IMR-90 (cell line): Measurements from ENCODE around the gene UTP14A. TPM values are rescaled to one million over a fixed set of nuclear protein-coding genes. Genes with fewer than 3 reads are reported as not detected.

Experiments
- ATAC-seq: fragments of 200-7000 bp; cut with Tn5 transposase; 2 replicates; pipeline ENCODE4 v1.9.1; 2020; ENCODE audit warnings: low read depth, mild to moderate bottlenecking, moderate library complexity
- Bru-seq: library from RNA; stranded (reverse); fragments of 400-500 nt; gene quantifications from one replicate; lab custom pipeline; 2021; lab: Mats Ljungman, UMichigan
- BruChase-seq, 2 experiments: library from RNA; stranded (reverse); fragments of 400-500 nt; gene quantifications; one replicate each; lab custom pipeline; 2021; lab: Mats Ljungman, UMichigan
- BruUV-seq: library from RNA; stranded (reverse); fragments of 400-500 nt; replicated peaks from 2 replicates; lab custom pipeline; 2021; lab: Mats Ljungman, UMichigan
- CTCF ChIA-PET: fragments of 300-600 bp; formaldehyde crosslinking; extraction: SDS; loops from one replicate; lab custom pipeline; 2021; ENCODE audit warnings: antibody characterized with exemption; lab: Yijun Ruan, JAX
- POLR2A ChIA-PET: fragments of 300-600 bp; sonication (Branson Sonifier 250); formaldehyde crosslinking; loops from one replicate; lab custom pipeline; 2022; ENCODE audit warnings: antibody characterized with exemption; ENCODE audit not compliant: unreplicated experiment; lab: Charles Lee
- DNase-seq: peaks from one replicate; pipeline ENCODE4 v3.0.0; 2013
- H2AFZ ChIP-seq: replicated peaks from 2 replicates; pipeline ENCODE3; 2013; ENCODE audit warnings: low read length, mild to moderate bottlenecking; ENCODE audit not compliant: poor library complexity
- H2AK5ac ChIP-seq: 2 replicates; pipeline ENCODE4 v1.6.1; 2013; ENCODE audit warnings: low read depth, low read length, inconsistent platforms
- H2AK9ac ChIP-seq: replicated peaks from 2 replicates; pipeline ENCODE3; 2013; ENCODE audit warnings: mild to moderate bottlenecking, low read depth, low read length, moderate library complexity; ENCODE audit not compliant: poor library complexity
- H2BK120ac ChIP-seq: 2 replicates; pipeline ENCODE4 v1.6.1; 2013; ENCODE audit warnings: low read depth, low read length, inconsistent platforms
- H2BK15ac ChIP-seq: 3 replicates; pipeline ENCODE4 v1.6.1; 2013; ENCODE audit warnings: low read depth, low read length, inconsistent platforms
- H2BK20ac ChIP-seq: 2 replicates; pipeline ENCODE4 v1.6.1; 2013; ENCODE audit warnings: low read depth, mild to moderate bottlenecking, inconsistent platforms, low read length, moderate library complexity
- H2BK5ac ChIP-seq: 2 replicates; pipeline ENCODE4 v1.6.1; 2013; ENCODE audit warnings: mild to moderate bottlenecking, low read depth, low read length, inconsistent platforms; ENCODE audit not compliant: poor library complexity, severe bottlenecking
- H3K14ac ChIP-seq: replicated peaks from 2 replicates; pipeline ENCODE4 v1.6.1; 2013; ENCODE audit warnings: low read depth, low read length, inconsistent platforms
- H3K18ac ChIP-seq: 2 replicates; pipeline ENCODE4 v1.6.1; 2013; ENCODE audit warnings: low read depth, low read length, control low read depth
- H3K23ac ChIP-seq: 2 replicates; pipeline ENCODE4 v1.6.1; 2013; ENCODE audit warnings: low read depth, low read length, inconsistent platforms
- H3K27ac ChIP-seq: 2 replicates; pipeline ENCODE4 v1.5.1; 2013; ENCODE audit warnings: mild to moderate bottlenecking, control low read depth, low read length; ENCODE audit not compliant: insufficient read depth
- H3K27me3 ChIP-seq: 2 replicates; pipeline ENCODE4 v1.6.1; 2013; ENCODE audit warnings: low read length; ENCODE audit not compliant: control insufficient read depth, insufficient read depth
- H3K36me3 ChIP-seq: 2 replicates; pipeline ENCODE4 v1.6.1; 2013; ENCODE audit warnings: low read length, mixed read lengths; ENCODE audit not compliant: control insufficient read depth, insufficient read depth
- H3K4ac ChIP-seq: 2 replicates; pipeline ENCODE4 v1.6.1; 2013; ENCODE audit warnings: low read depth, low read length, inconsistent platforms
- H3K4me1 ChIP-seq: 2 replicates; pipeline ENCODE4 v1.6.1; 2013; ENCODE audit warnings: low read length, mixed read lengths; ENCODE audit not compliant: control insufficient read depth, insufficient read depth
- H3K4me2 ChIP-seq: 2 replicates; pipeline ENCODE4 v1.6.1; 2013; ENCODE audit warnings: low read depth, mild to moderate bottlenecking, control low read depth, low read length, moderate library complexity
- H3K4me3 ChIP-seq: 2 replicates; pipeline ENCODE4 v1.5.1; 2013; ENCODE audit warnings: low read depth, mild to moderate bottlenecking, control low read depth, low read length, moderate library complexity; ENCODE audit not compliant: insufficient read depth
- H3K56ac ChIP-seq: 2 replicates; pipeline ENCODE4 v1.6.1; 2013; ENCODE audit warnings: low read length, inconsistent platforms; ENCODE audit not compliant: insufficient read depth; ENCODE audit errors: extremely low read depth
- H3K79me1 ChIP-seq, 2 experiments: 2 replicates each; pipeline ENCODE4 v1.6.1; 2013; ENCODE audit warnings: low read length in 2 of 2, inconsistent platforms in 1 of 2, low read depth in 1 of 2
- H3K9ac ChIP-seq: 2 replicates; pipeline ENCODE4 v1.6.1; 2013; ENCODE audit warnings: low read depth, low read length, control low read depth
- H3K9me1 ChIP-seq: 2 replicates; pipeline ENCODE4 v1.6.1; 2013; ENCODE audit warnings: low read length, inconsistent platforms; ENCODE audit not compliant: insufficient read depth
- H3K9me3 ChIP-seq: 2 replicates; pipeline ENCODE4 v1.6.1; 2013; ENCODE audit warnings: low read length; ENCODE audit not compliant: control insufficient read depth, insufficient read depth
- H4K20me1 ChIP-seq: 2 replicates; pipeline ENCODE4 v1.6.1; 2013; ENCODE audit warnings: low read length, inconsistent platforms; ENCODE audit not compliant: insufficient read depth
- H4K5ac ChIP-seq: 2 replicates; pipeline ENCODE4 v1.6.1; 2013; ENCODE audit warnings: mild to moderate bottlenecking, low read depth, low read length, control low read depth
- H4K8ac ChIP-seq, 2 experiments: 2 replicates each; pipeline ENCODE4 v1.6.1; 2013; ENCODE audit warnings: low read depth in 2 of 2, low read length in 2 of 2, control low read depth in 1 of 2, inconsistent platforms in 1 of 2
- H4K91ac ChIP-seq: 2 replicates; pipeline ENCODE4 v1.6.1; 2013; ENCODE audit warnings: low read depth, low read length, inconsistent platforms; ENCODE audit not compliant: insufficient read depth
- CEBPB ChIP-seq: IDR thresholded peaks from 2 replicates; pipeline ENCODE4 v1.6.1; 2012; ENCODE audit warnings: low read depth, low read length, improper control_type of control experiment
- FOS ChIP-seq: fragments of 150-350 bp; IDR thresholded peaks from 2 replicates; pipeline ENCODE4 v1.6.1; 2016; ENCODE audit warnings: low read depth, low read length
- MXI1 ChIP-seq: IDR thresholded peaks from 2 replicates; pipeline ENCODE4 v1.6.1; 2012; ENCODE audit warnings: low read depth, mild to moderate bottlenecking, low read length, moderate library complexity, borderline replicate concordance
- NFE2L2 ChIP-seq: fragments of 150-350 bp; IDR thresholded peaks from 2 replicates; pipeline ENCODE4 v1.6.1; 2016; ENCODE audit warnings: low read depth, mild to moderate bottlenecking, low read length
- POLR2A ChIP-seq: IDR thresholded peaks from 2 replicates; pipeline ENCODE4 v1.6.1; 2012; ENCODE audit warnings: mild to moderate bottlenecking, low read depth, low read length
- RCOR1 ChIP-seq: IDR thresholded peaks from 2 replicates; pipeline ENCODE4 v1.6.1; 2012; ENCODE audit warnings: mild to moderate bottlenecking, low read length, improper control_type of control experiment; ENCODE audit not compliant: insufficient replicate concordance
- RFX5 ChIP-seq: IDR thresholded peaks from 2 replicates; pipeline ENCODE4 v1.8.0; 2012; ENCODE audit warnings: low read depth, mild to moderate bottlenecking, low read length, moderate library complexity
- SMC3 ChIP-seq: fragments of 150-350 bp; IDR thresholded peaks from 2 replicates; pipeline ENCODE4 v1.6.1; 2016; ENCODE audit warnings: low read depth, mild to moderate bottlenecking, antibody characterized with exemption, low read length, moderate library complexity
- WGBS, 2 experiments: methylation state at CpG; one replicate each; pipeline versions ENCODE4 v1.1.5 to v1.1.7; 2013; ENCODE audit warnings: missing lambda C conversion rate in 2 of 2; ENCODE audit not compliant: insufficient read length in 1 of 2; ENCODE audit errors: extremely low coverage in 2 of 2; 5-methylcytosine and 5-hydroxymethylcytosine counted together
- dilution Hi-C: fragments of 300-500 bp; cut with HindIII; formaldehyde crosslinking; loops from one replicate; pipeline ENCODE4 v1.14.3; 2018; ENCODE audit warnings: low sequenced_read_pairs; ENCODE audit not compliant: unreplicated experiment
- in situ Hi-C: fragments of 300-500 bp; cut with MboI; formaldehyde crosslinking; loops from 3 replicates; pipeline ENCODE4 v1.14.3; 2019; ENCODE audit warnings: low sequenced_read_pairs, inconsistent platforms, mixed read lengths
- intact Hi-C: fragments of 100-400 bp; cut with micrococcal nuclease; formaldehyde crosslinking; loops from 2 replicates; pipeline ENCODE4 v1.10.0; 2022
- long read RNA-seq: library from polyadenylated mRNA; unstranded; transcript quantifications from one replicate; pipeline ENCODE4 v2.0.0, GENCODE V29; 2021; ENCODE audit not compliant: unreplicated experiment
- polyA plus RNA-seq, 3 experiments: library from polyadenylated mRNA; depleted of rRNA; stranded (reverse); fragments of >200 nt; gene quantifications; 2 replicates each; pipeline ENCODE4 v1.2.3, GENCODE V29; 2012; ENCODE audit warnings: low replicate concordance in 1 of 3
- total RNA-seq: library from RNA; depleted of rRNA; stranded (reverse); fragments of >200 nt; gene quantifications from 2 replicates; pipeline ENCODE4 v1.2.3, GENCODE V29; 2012; rRNA removed
- TF ChIP-seq, protein P1 (sequence below): fragments of 150-350 bp; IDR thresholded peaks from 2 replicates; pipeline ENCODE4 v1.6.1; 2016; ENCODE audit warnings: low read depth, mild to moderate bottlenecking, low read length, moderate library complexity, borderline replicate concordance
- TF ChIP-seq, protein P2 (sequence below): fragments of 150-350 bp; IDR thresholded peaks from 2 replicates; pipeline ENCODE4 v1.6.1; 2017; ENCODE audit warnings: mild to moderate bottlenecking, antibody characterized with exemption, low read length, low read depth

Gene UTP14A, protein sequence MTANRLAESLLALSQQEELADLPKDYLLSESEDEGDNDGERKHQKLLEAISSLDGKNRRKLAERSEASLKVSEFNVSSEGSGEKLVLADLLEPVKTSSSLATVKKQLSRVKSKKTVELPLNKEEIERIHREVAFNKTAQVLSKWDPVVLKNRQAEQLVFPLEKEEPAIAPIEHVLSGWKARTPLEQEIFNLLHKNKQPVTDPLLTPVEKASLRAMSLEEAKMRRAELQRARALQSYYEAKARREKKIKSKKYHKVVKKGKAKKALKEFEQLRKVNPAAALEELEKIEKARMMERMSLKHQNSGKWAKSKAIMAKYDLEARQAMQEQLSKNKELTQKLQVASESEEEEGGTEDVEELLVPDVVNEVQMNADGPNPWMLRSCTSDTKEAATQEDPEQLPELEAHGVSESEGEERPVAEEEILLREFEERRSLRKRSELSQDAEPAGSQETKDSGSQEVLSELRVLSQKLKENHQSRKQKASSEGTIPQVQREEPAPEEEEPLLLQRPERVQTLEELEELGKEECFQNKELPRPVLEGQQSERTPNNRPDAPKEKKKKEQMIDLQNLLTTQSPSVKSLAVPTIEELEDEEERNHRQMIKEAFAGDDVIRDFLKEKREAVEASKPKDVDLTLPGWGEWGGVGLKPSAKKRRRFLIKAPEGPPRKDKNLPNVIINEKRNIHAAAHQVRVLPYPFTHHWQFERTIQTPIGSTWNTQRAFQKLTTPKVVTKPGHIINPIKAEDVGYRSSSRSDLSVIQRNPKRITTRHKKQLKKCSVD
- total RNA-seq: 15.2 and 25.3 TPM in 2 replicates
- polyA plus RNA-seq (2012; rRNA removed): 11.7 and 13.8 TPM in 2 replicates
- polyA plus RNA-seq (2012; cell fraction: cytosol; rRNA removed): 2.4 and 5.4 TPM in 2 replicates
- polyA plus RNA-seq (2012; cell fraction: nucleus; rRNA removed; ENCODE audit: low replicate concordance): 1.9 and 10.7 TPM in 2 replicates
- Bru-seq, nascent RNA: percentile 73 among the genes with signal in this experiment
- percentile 66 among the genes with signal in this experiment for BruChase-seq, experiment 1, labeled RNA remaining after a 6-hour chase
- BruChase-seq, experiment 2, labeled RNA remaining after a 2-hour chase: percentile 59 among the genes with signal in this experiment
- long read RNA-seq, transcript UTP14A-201 (15 exons, 2,488 nt): major isoform, 25 of 36 reads
- long read RNA-seq, partial matches to known transcripts: 7 of 36 reads
- long read RNA-seq, other reads (novel, unspliced or antisense): 4 of 36 reads

DNA sequence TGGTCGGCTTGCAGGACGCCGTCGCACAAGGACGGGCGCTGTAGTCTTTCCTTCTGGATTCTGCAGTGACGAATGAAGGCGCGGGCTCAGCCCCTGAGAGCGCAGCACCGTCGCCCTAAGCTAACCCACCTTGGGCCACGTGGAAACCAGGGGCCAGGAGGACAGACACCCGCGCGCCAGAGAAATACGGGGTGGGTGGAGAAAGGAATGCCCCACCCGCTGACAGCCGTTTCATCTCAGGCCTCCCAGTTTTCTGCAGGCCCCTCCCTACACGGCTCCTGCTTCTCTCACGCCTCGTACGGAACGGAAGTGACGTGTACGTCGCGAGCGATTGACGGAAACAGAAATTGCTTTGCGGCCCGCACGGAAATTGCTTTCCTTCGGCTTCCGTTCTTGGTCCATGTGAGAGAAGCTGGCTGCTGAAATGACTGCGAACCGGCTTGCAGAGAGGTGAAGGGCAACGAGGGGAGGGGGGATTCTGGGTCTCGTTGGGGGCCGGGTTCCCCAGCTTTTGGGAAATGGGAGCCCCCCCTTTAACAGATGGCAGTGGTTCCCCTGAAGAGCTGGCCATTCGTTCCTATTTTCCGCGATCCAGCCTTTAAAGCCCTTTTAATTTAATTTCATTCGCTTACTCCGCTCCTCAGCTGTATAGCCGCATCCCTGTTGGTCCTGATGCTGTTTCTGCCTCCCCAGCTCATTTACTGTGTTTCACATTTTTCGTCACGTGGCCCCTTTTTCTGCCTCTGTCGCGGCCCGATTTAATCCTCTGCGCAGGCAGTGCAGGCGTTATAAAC lies at the start of gene UTP14A:
TSS of gene UTP14A (plus strand) at position 378 of the 794 bp plus-strand sequence. CDS start at position 425, 47 bp downstream.
- Histone ChIP-seq H2BK120ac (no peak within 1 kb of the TSS), H3K4me1 (no peaks in the 10 kb centered on the region), H3K9me1 (no peaks in the 10 kb centered on the region), H3K4me2 (peak within 1 kb of the TSS; percentile 94), H3K9ac (peak within 1 kb of the TSS; percentile 75), H4K91ac (peak within 1 kb of the TSS; percentile 44), H3K9me3 (no peaks in the 10 kb centered on the region), H2BK15ac (no peak within 1 kb of the TSS), H3K4me3 (peak within 1 kb of the TSS; percentile 70), H2AFZ (peak within 1 kb of the TSS; percentile 95), H3K4ac (peak within 1 kb of the TSS; percentile 61), H2BK5ac (peak within 1 kb of the TSS; percentile 59), H3K23ac (no peak within 1 kb of the TSS), H3K79me1 (no peaks in the 10 kb centered on the region; a peak in 1 of 4 replicates), H2BK20ac (no peak within 1 kb of the TSS), H4K20me1 (no peaks in the 10 kb centered on the region), H3K18ac (no peak within 1 kb of the TSS; the same call in 1 of the 2 replicates), H2AK9ac (peak within 1 kb of the TSS; percentile 31), H3K14ac (peak within 1 kb of the TSS; percentile 50; the same call in 1 of the 2 replicates), H4K5ac (peak within 1 kb of the TSS; percentile 1), H2AK5ac (peak within 1 kb of the TSS; percentile 35; the same call in 1 of the 2 replicates), H3K27ac (peak within 1 kb of the TSS; percentile 68), H4K8ac (peak within 1 kb of the TSS; percentile 74 to 89), H3K27me3 (no peaks in the 10 kb centered on the region), H3K36me3 (no peaks in the 10 kb centered on the region), H3K56ac (peak within 1 kb of the TSS; percentile 29)
- WGBS, 2 experiments: 45% methylated on average over 10 of the region's 53 CpGs; no CpG with 5 or more reads in 1 of the 2 experiments
- in situ Hi-C loops (no loop called here), intact Hi-C loops (loop anchor here (2.0 kb wide), 1 partner anchor 299 kb away; no protein-coding TSS in a partner anchor), dilution Hi-C loops (no loop called here)
- DNase-seq: peak; percentile 90
- CTCF ChIA-PET: no interaction called here
- TSS peak; percentile 75 for BruUV-seq
- POLR2A ChIA-PET: interaction anchor here (0.6 kb wide), 1 partner anchor 1932 kb away, joined by 14 read pairs; no protein-coding TSS in a partner anchor
- peak; percentile 97 for ATAC-seq
- TF ChIP-seq MXI1 (peak; percentile 51; the same call in 1 of the 2 replicates), RCOR1 (no peak), SMC3 (no peak), NFE2L2 (no peak), RFX5 (no peak), CEBPB (0 out of 2 replicates have a peak, but pooled peaks have one; percentile 17), POLR2A (peak; percentile 60; the same call in 1 of the 2 replicates), FOS (no peak)
- TF ChIP-seq, protein P1, sequence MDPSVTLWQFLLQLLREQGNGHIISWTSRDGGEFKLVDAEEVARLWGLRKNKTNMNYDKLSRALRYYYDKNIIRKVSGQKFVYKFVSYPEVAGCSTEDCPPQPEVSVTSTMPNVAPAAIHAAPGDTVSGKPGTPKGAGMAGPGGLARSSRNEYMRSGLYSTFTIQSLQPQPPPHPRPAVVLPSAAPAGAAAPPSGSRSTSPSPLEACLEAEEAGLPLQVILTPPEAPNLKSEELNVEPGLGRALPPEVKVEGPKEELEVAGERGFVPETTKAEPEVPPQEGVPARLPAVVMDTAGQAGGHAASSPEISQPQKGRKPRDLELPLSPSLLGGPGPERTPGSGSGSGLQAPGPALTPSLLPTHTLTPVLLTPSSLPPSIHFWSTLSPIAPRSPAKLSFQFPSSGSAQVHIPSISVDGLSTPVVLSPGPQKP: no peak
- TF ChIP-seq, protein P2, sequence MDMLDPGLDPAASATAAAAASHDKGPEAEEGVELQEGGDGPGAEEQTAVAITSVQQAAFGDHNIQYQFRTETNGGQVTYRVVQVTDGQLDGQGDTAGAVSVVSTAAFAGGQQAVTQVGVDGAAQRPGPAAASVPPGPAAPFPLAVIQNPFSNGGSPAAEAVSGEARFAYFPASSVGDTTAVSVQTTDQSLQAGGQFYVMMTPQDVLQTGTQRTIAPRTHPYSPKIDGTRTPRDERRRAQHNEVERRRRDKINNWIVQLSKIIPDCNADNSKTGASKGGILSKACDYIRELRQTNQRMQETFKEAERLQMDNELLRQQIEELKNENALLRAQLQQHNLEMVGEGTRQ: peak; percentile 70
